ENCODE measurements around the gene PBX4.

DNA sequence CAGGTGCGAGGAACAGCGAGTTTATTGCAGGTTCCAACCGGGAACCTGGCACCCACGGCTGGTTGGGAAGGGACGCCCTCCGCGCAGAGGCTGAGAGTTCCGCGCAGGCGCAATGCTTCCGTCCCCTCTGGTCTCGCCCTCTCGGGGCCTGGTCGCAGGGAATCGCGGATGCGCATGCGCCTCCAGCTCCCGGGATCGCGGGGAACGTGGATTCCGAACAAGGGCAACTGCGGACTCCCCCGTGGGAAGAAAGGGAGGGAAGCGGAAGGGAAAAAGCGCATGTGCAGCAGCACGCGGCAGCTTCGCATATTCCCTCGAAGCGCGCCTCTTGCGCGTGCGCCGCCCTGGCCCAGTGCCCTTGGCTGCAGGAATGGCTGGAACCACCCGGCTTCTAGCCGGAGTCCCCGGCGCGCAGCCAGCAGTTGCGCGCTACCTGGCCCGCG, 104.3 kb downstream of the PBX4 start:
- TF ChIP-seq POLR2A (IDR thresholded peaks at IDR 0.05; ENCODE audit: low read depth, low read length) (no peak), SPI1 (IDR thresholded peaks at IDR 0.05; ENCODE audit: low read depth, low read length) (no peak), TAF1 (IDR thresholded peaks at IDR 0.05; ENCODE audit: low read depth, low read length) (no peak)
